Measurements from ENCODE around the gene CLCN1.

CLCN1 gene

GRCh38 chr7:143282124-143282523 is 33.8 kb upstream of the CLCN1 start:
- Histone ChIP-seq H3K4me1 (ENCODE audit: control insufficient read depth, insufficient read depth, low read depth, low read length) (peaks cover 16% of the 10 kb centered on the region), H2BK5ac (ENCODE audit: low read depth, low read length, poor library complexity, severe bottlenecking) (no peak overlapping the region), H3K18ac (ENCODE audit: low read depth in 1 of 2, low read length in 2 of 2) (no peak overlapping the region), H3K27ac (ENCODE audit: low read length, poor library complexity, severe bottlenecking) (no peak overlapping the region), H4K91ac (ENCODE audit: low read length) (no peak overlapping the region), H2AFZ (ENCODE audit: low read depth, low read length) (no peak overlapping the region), H4K8ac (ENCODE audit: low read length) (no peak overlapping the region), H3K23ac (ENCODE audit: low read length in 2 of 2) (no peak overlapping the region), H2BK120ac (ENCODE audit: low read depth, low read length) (no peak overlapping the region), H3K4me3 (ENCODE audit: insufficient read depth in 1 of 2, low read depth in 1 of 2, low read length in 2 of 2) (no peak overlapping the region), H3K14ac (ENCODE audit: low read length in 2 of 2) (no peak overlapping the region), H3K9me3 (ENCODE audit: control insufficient read depth, low read length) (no peaks in the 10 kb centered on the region), H3K4ac (ENCODE audit: low read depth in 1 of 2, low read length in 2 of 2) (no peak overlapping the region), H3K27me3 (ENCODE audit: control insufficient read depth in 1 of 2, insufficient read depth in 1 of 2, low read length in 2 of 2) (no peaks in the 10 kb centered on the region), H2BK12ac (ENCODE audit: low read length in 2 of 2) (no peak overlapping the region), H3K36me3 (ENCODE audit: control insufficient read depth in 1 of 2, insufficient read depth in 2 of 2, low read depth in 1 of 2, low read length in 2 of 2) (no peaks in the 10 kb centered on the region), H3K4me2 (ENCODE audit: low read length, poor library complexity, severe bottlenecking) (no peak overlapping the region), H2AK5ac (ENCODE audit: low read length, severe bottlenecking) (no peak overlapping the region), H3K9ac (ENCODE audit: low read length) (no peak overlapping the region), H3K79me1 (replicated peaks; ENCODE audit: low read length, poor library complexity, severe bottlenecking) (peaks cover 2% of the 10 kb centered on the region), H2BK15ac (ENCODE audit: low read depth, poor library complexity, severe bottlenecking) (no peak overlapping the region)
- no peak for DNase-seq
- WGBS = 95% methylated on average over 6 of the region's 8 CpGs

GRCh38 chr7:143283381-143283780 is 32.5 kb upstream of the CLCN1 start:
- no peak overlapping the region for H3K9ac ChIP-seq (ENCODE audit: low read length)
- no peak overlapping the region for H2BK120ac ChIP-seq (ENCODE audit: low read depth, low read length)
- no peak overlapping the region for H2BK5ac ChIP-seq (ENCODE audit: low read depth, low read length, poor library complexity, severe bottlenecking)
- no peak overlapping the region for H3K23ac ChIP-seq (ENCODE audit: low read length in 2 of 2)
- no peak overlapping the region for H2BK12ac ChIP-seq (ENCODE audit: low read length in 2 of 2)
- H4K8ac ChIP-seq (ENCODE audit: low read length) = no peak overlapping the region
- no peak for DNase-seq
- H2AK5ac ChIP-seq (ENCODE audit: low read length, severe bottlenecking) = no peak overlapping the region
- no peak overlapping the region for H3K27ac ChIP-seq (ENCODE audit: low read length, poor library complexity, severe bottlenecking)
- H3K4me3 ChIP-seq (ENCODE audit: insufficient read depth in 1 of 2, low read depth in 1 of 2, low read length in 2 of 2) = no peak overlapping the region
- 79% methylated on average over 4 of the region's 4 CpGs for WGBS
- no peak overlapping the region for H2AFZ ChIP-seq (ENCODE audit: low read depth, low read length)
- no peaks in the 10 kb centered on the region for H3K9me3 ChIP-seq (ENCODE audit: control insufficient read depth, low read length)
- H3K79me1 ChIP-seq (replicated peaks; ENCODE audit: low read length, poor library complexity, severe bottlenecking) = peaks cover 2% of the 10 kb centered on the region
- H3K4me1 ChIP-seq (ENCODE audit: control insufficient read depth, insufficient read depth, low read depth, low read length) = peaks cover 20% of the 10 kb centered on the region
- no peak overlapping the region for H3K4me2 ChIP-seq (ENCODE audit: low read length, poor library complexity, severe bottlenecking)
- H2BK15ac ChIP-seq (ENCODE audit: low read depth, poor library complexity, severe bottlenecking) = no peak overlapping the region
- no peak overlapping the region for H4K91ac ChIP-seq (ENCODE audit: low read length)
- H3K18ac ChIP-seq (ENCODE audit: low read depth in 1 of 2, low read length in 2 of 2) = no peak overlapping the region
- H3K14ac ChIP-seq (ENCODE audit: low read length in 2 of 2) = no peak overlapping the region
- H3K4ac ChIP-seq (ENCODE audit: low read depth in 1 of 2, low read length in 2 of 2) = no peak overlapping the region
- no peaks in the 10 kb centered on the region for H3K27me3 ChIP-seq (ENCODE audit: control insufficient read depth in 1 of 2, insufficient read depth in 1 of 2, low read length in 2 of 2)
- no peaks in the 10 kb centered on the region for H3K36me3 ChIP-seq (ENCODE audit: control insufficient read depth in 1 of 2, insufficient read depth in 2 of 2, low read depth in 1 of 2, low read length in 2 of 2)

GRCh38 chr7:143284591-143285469 is 31.1 kb upstream of the CLCN1 start, which contains the start of gene TMEM139:
Gene TMEM139 (plus strand): TSS chr7:143284958. CDS start chr7:143285958, 1,000 bp downstream.
- 76% methylated on average over 11 of the region's 19 CpGs for whole genome bisulfite sequencing

GRCh38 chr7:143285470-143285778 is 30.5 kb upstream of the CLCN1 start:
- Histone ChIP-seq H3K4me3 (ENCODE audit: insufficient read depth in 1 of 2, low read depth in 1 of 2, low read length in 2 of 2) (no peak overlapping the region), H3K18ac (ENCODE audit: low read depth in 1 of 2, low read length in 2 of 2) (no peak overlapping the region), H3K79me1 (replicated peaks; ENCODE audit: low read length, poor library complexity, severe bottlenecking) (peaks cover 2% of the 10 kb centered on the region), H3K4ac (ENCODE audit: low read depth in 1 of 2, low read length in 2 of 2) (no peak overlapping the region), H2AK5ac (ENCODE audit: low read length, severe bottlenecking) (no peak overlapping the region), H3K27ac (ENCODE audit: low read length, poor library complexity, severe bottlenecking) (peak overlapping the region; percentile 48), H2BK5ac (ENCODE audit: low read depth, low read length, poor library complexity, severe bottlenecking) (no peak overlapping the region), H3K27me3 (ENCODE audit: control insufficient read depth in 1 of 2, insufficient read depth in 1 of 2, low read length in 2 of 2) (no peaks in the 10 kb centered on the region), H3K4me1 (ENCODE audit: control insufficient read depth, insufficient read depth, low read depth, low read length) (peaks cover 19% of the 10 kb centered on the region), H4K91ac (ENCODE audit: low read length) (no peak overlapping the region), H2BK12ac (ENCODE audit: low read length in 2 of 2) (no peak overlapping the region), H3K9ac (ENCODE audit: low read length) (no peak overlapping the region), H3K36me3 (ENCODE audit: control insufficient read depth in 1 of 2, insufficient read depth in 2 of 2, low read depth in 1 of 2, low read length in 2 of 2) (peaks cover 0 to under 1% of the 10 kb centered on the region in 2 experiments), H3K14ac (ENCODE audit: low read length in 2 of 2) (no peak overlapping the region), H2BK15ac (ENCODE audit: low read depth, poor library complexity, severe bottlenecking) (no peak overlapping the region), H2AFZ (ENCODE audit: low read depth, low read length) (no peak overlapping the region), H3K4me2 (ENCODE audit: low read length, poor library complexity, severe bottlenecking) (no peak overlapping the region), H3K23ac (ENCODE audit: low read length in 2 of 2) (no peak overlapping the region), H2BK120ac (ENCODE audit: low read depth, low read length) (no peak overlapping the region), H3K9me3 (ENCODE audit: control insufficient read depth, low read length) (no peaks in the 10 kb centered on the region), H4K8ac (ENCODE audit: low read length) (no peak overlapping the region)
- no peak for DNase-seq
- 67% methylated on average over 3 of the region's 3 CpGs for WGBS

More at GRCh38 chr7:143284591-143285469, 31.1 kb upstream of the CLCN1 start, which contains the start of gene TMEM139:
- Histone ChIP-seq H3K36me3 (ENCODE audit: control insufficient read depth in 1 of 2, insufficient read depth in 2 of 2, low read depth in 1 of 2, low read length in 2 of 2) (no peaks in the 10 kb centered on the region), H2BK12ac (ENCODE audit: low read length in 2 of 2) (no peak within 1 kb of the TSS), H2AFZ (ENCODE audit: low read depth, low read length) (no peak within 1 kb of the TSS), H2BK15ac (ENCODE audit: low read depth, poor library complexity, severe bottlenecking) (no peak within 1 kb of the TSS), H3K79me1 (replicated peaks; ENCODE audit: low read length, poor library complexity, severe bottlenecking) (peaks cover 2% of the 10 kb centered on the region), H3K18ac (ENCODE audit: low read depth in 1 of 2, low read length in 2 of 2) (no peak within 1 kb of the TSS), H2BK120ac (ENCODE audit: low read depth, low read length) (no peak within 1 kb of the TSS), H3K27me3 (ENCODE audit: control insufficient read depth in 1 of 2, insufficient read depth in 1 of 2, low read length in 2 of 2) (no peaks in the 10 kb centered on the region), H3K9me3 (ENCODE audit: control insufficient read depth, low read length) (no peaks in the 10 kb centered on the region), H3K14ac (ENCODE audit: low read length in 2 of 2) (no peak within 1 kb of the TSS), H3K4me2 (ENCODE audit: low read length, poor library complexity, severe bottlenecking) (no peak within 1 kb of the TSS), H4K8ac (ENCODE audit: low read length) (no peak within 1 kb of the TSS), H3K23ac (ENCODE audit: low read length in 2 of 2) (no peak within 1 kb of the TSS), H2AK5ac (ENCODE audit: low read length, severe bottlenecking) (peak within 1 kb of the TSS; percentile 73), H3K9ac (ENCODE audit: low read length) (no peak within 1 kb of the TSS), H4K91ac (ENCODE audit: low read length) (no peak within 1 kb of the TSS), H3K4ac (ENCODE audit: low read depth in 1 of 2, low read length in 2 of 2) (no peak within 1 kb of the TSS), H3K27ac (ENCODE audit: low read length, poor library complexity, severe bottlenecking) (peak within 1 kb of the TSS; percentile 48), H3K4me3 (ENCODE audit: insufficient read depth in 1 of 2, low read depth in 1 of 2, low read length in 2 of 2) (no peak within 1 kb of the TSS), H3K4me1 (ENCODE audit: control insufficient read depth, insufficient read depth, low read depth, low read length) (peaks cover 19% of the 10 kb centered on the region), H2BK5ac (ENCODE audit: low read depth, low read length, poor library complexity, severe bottlenecking) (no peak within 1 kb of the TSS)
- DNase-seq = no peak

Data from mesenchymal stem cell (in vitro differentiated cells and primary cell).